Medulla oblongata (tissue), 1 donor: ENCODE results near the gene SPPL3.

Source experiments
- DNase-seq: peaks from one replicate; pipeline ENCODE4 v3.0.0-alpha.2; 2015; ENCODE audit errors: extremely low spot score

SPPL3 gene

DNA sequence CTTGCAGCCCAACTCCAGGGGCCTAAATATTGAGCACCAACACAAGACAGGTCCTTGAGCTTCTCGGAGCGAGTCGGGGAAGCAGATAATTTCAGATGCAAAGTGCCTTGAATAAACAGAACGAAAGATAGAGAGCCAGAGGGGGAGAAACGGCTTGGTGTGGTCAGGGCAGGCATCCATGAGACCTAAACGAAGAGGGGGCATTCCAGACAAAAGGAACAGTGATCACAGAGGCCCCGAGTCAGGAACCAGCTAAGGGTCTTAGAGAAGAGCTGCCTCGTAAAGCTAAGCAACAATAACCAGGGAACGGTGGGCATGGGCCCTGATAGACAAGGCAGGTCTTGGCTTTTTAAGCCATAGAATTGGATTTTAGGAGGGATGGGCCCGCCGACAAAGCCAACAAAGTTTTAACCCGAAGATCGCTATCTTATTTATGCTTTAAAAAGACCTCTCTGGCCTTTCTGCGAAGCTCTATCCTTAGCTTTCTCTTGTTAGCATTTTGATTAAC is 179.0 kb downstream of the SPPL3 start:
- DNase-seq, result no peak

GRCh38 chr12:120724720-120725119 is 179.4 kb downstream of the SPPL3 start:
- no peak for DNase-seq

- no peak for DNase-seq
These were observed 181.4 kb downstream of the SPPL3 start for GRCh38 chr12:120722784-120723183.

DNA sequence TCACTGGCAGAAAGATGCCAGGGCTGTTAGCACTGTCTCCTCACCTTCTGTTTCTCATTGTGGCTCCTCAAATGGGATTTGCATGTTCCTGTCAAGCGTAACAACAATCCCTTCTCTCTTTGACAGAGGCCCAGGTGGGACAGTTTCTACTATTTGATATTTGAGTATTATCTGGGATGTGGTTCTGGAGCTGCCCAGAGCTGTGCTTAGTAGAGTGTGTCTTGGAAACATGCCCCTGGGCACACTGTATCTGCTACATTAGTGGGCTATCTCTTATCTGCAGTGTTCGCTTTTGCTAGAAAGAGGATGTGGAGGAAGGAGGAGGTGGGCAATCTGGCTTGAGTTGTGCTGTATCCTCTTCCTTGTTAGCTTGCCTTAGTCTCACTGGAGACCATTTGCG is 182.3 kb downstream of the SPPL3 start:
- DNase-seq, result no peak

- no peak for DNase-seq
These were observed 183.0 kb downstream of the SPPL3 start for GRCh38 chr12:120720987-120721801.

GRCh38 chr12:120720234-120720986 is 183.7 kb downstream of the SPPL3 start:
- DNase-seq, result peak; percentile 79

GRCh38 chr12:120719496-120720233 is 184.5 kb downstream of the SPPL3 start:
- DNase-seq, result no peak

GRCh38 chr12:120719072-120719471 is 185.1 kb downstream of the SPPL3 start:
- no peak for DNase-seq

- no peak for DNase-seq
These were observed 186.1 kb downstream of the SPPL3 start for GRCh38 chr12:120718055-120718454.

GRCh38 chr12:120713861-120714482 is 190.2 kb downstream of the SPPL3 start:
- DNase-seq, result peak; percentile 93

DNA sequence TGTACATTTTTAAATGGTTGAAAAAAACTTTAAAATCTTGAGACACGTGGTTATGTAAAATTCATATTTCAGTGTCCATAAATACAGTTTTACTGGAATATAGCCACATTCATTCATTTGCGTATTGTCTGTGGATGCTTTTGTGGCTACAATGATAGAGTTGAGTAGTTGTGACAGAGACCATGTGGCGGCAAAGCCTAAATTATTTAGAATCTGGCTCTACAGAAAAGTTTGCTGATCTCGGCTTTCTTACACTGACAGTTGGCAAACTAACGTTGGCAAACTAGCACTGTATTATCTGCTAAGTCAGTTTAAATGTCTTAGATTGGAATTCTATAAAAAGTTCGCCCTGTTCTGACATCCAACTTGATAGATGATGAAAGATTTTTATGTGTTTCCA is 191.5 kb downstream of the SPPL3 start:
- no peak for DNase-seq
